ENCODE data around the gene MYH6.

Gene MYH6

GRCh38 chr14:23375527-23376251, 32.4 kb downstream of the MYH6 start:
- no peak for DNase-seq

GRCh38 chr14:23373041-23373440, 35.0 kb downstream of the MYH6 start:
- no peak for DNase-seq

GRCh38 chr14:23372509-23372908, 35.6 kb downstream of the MYH6 start, which contains the start of gene IL25:
Gene IL25, plus strand, starts transcription at chr14:23372809.
- no peak for DNase-seq

- DNase-seq: no peak
Observed at GRCh38 chr14:23371865-23372264, 36.2 kb downstream of the MYH6 start.

- no peak for DNase-seq
Observed at GRCh38 chr14:23370221-23370620, 37.9 kb downstream of the MYH6 start.

GRCh38 chr14:23366426-23366921, 41.6 kb downstream of the MYH6 start:
- no peak for DNase-seq

GRCh38 chr14:23365732-23366425, 42.2 kb downstream of the MYH6 start:
- DNase-seq: no peak

- no peak for DNase-seq
Observed at GRCh38 chr14:23365036-23365731, 42.9 kb downstream of the MYH6 start, which contains the start of gene EFS. Gene EFS, minus strand, starts transcription at chr14:23365172. Its CDS starts 147 bp downstream, at chr14:23365025.

GRCh38 chr14:23364164-23365035, 43.7 kb downstream of the MYH6 start:
- DNase-seq: no peak

GRCh38 chr14:23362200-23362599, 45.9 kb downstream of the MYH6 start:
- no peak for DNase-seq

GRCh38 chr14:23361763-23362162, 46.3 kb downstream of the MYH6 start:
- DNase-seq: no peak

- DNase-seq: no peak
Observed at GRCh38 chr14:23361320-23361719, 46.8 kb downstream of the MYH6 start.

- DNase-seq: no peak
Observed at GRCh38 chr14:23360496-23360895, 47.6 kb downstream of the MYH6 start.

GRCh38 chr14:23359722-23360447, 48.2 kb downstream of the MYH6 start:
- no peak for DNase-seq

GRCh38 chr14:23359167-23359626, 48.9 kb downstream of the MYH6 start:
- DNase-seq: no peak

- no peak for DNase-seq
Observed at GRCh38 chr14:23358553-23359166, 49.4 kb downstream of the MYH6 start.

GRCh38 chr14:23358042-23358441, 50.0 kb downstream of the MYH6 start:
- no peak for DNase-seq

- no peak for DNase-seq
Observed at GRCh38 chr14:23357261-23357660, 50.8 kb downstream of the MYH6 start.

GRCh38 chr14:23356662-23357061, 51.4 kb downstream of the MYH6 start:
- DNase-seq: no peak

GRCh38 chr14:23355871-23356435, 52.1 kb downstream of the MYH6 start:
- no peak for DNase-seq

- DNase-seq: no peak
Observed at GRCh38 chr14:23354990-23355389, 53.1 kb downstream of the MYH6 start.
